H1 (cell line): Measurements from ENCODE around the gene CDCA4. TPM values are rescaled to one million over a fixed set of nuclear protein-coding genes. Genes with fewer than 3 reads are reported as not detected.

ENCODE experiments used
- CTCF ChIA-PET: fragments of 300-600 bp; sonication (Branson Sonifier 250); formaldehyde crosslinking; loops from one replicate; lab custom pipeline; 2021; ENCODE audit not compliant: partially characterized antibody; lab: Charles Lee
- POLR2A ChIA-PET: fragments of 300-600 bp; sonication (Branson Sonifier 250); formaldehyde crosslinking; loops from one replicate; lab custom pipeline; 2021; ENCODE audit warnings: inconsistent platforms; ENCODE audit not compliant: partially characterized antibody; lab: Charles Lee
- DNase-seq, 2 experiments: peaks; one replicate each; pipeline versions ENCODE4 v3.0.0 to v3.0.0-alpha.2; 2010 to 2022; ENCODE audit warnings: low spot score in 2 of 2, low read depth in 1 of 2, mixed read lengths in 1 of 2
- FAIRE-seq: peaks from 2 replicates; lab custom pipeline; 2011; peaks lifted over from hg19 to GRCh38; lab: Jason Lieb, UNC
- H2AFZ ChIP-seq: 2 replicates; pipeline ENCODE4 v1.8.1; 2012; ENCODE audit warnings: low read length, inconsistent platforms
- H2AK5ac ChIP-seq: 2 replicates; pipeline ENCODE4 v1.6.1; 2013; ENCODE audit warnings: low read depth, low read length
- H2BK120ac ChIP-seq: replicated peaks from 2 replicates; pipeline ENCODE3; 2013; ENCODE audit warnings: low read depth, low read length, inconsistent platforms
- H2BK12ac ChIP-seq: 2 replicates; pipeline ENCODE4 v1.6.1; 2013; ENCODE audit warnings: low read depth, low read length
- H2BK15ac ChIP-seq: 2 replicates; pipeline ENCODE4 v1.6.1; 2013; ENCODE audit warnings: low read length
- H2BK20ac ChIP-seq: 2 replicates; pipeline ENCODE4 v1.6.1; 2013; ENCODE audit warnings: low read length
- H2BK5ac ChIP-seq: 2 replicates; pipeline ENCODE4 v1.6.1; 2013; ENCODE audit warnings: low read depth, low read length
- H3K14ac ChIP-seq: 2 replicates; pipeline ENCODE4 v1.6.1; 2013; ENCODE audit warnings: inconsistent platforms; ENCODE audit not compliant: insufficient read length
- H3K18ac ChIP-seq: 2 replicates; pipeline ENCODE4 v1.6.1; 2013; ENCODE audit warnings: low read length; ENCODE audit errors: extremely low read depth
- H3K23ac ChIP-seq: 2 replicates; pipeline ENCODE4 v1.6.1; 2013; ENCODE audit warnings: inconsistent platforms; ENCODE audit not compliant: insufficient read length
- H3K23me2 ChIP-seq: 2 replicates; pipeline ENCODE4 v1.6.1; 2013; ENCODE audit warnings: low read depth, low read length
- H3K27ac ChIP-seq: 2 replicates; pipeline ENCODE4 v1.6.1; 2011; ENCODE audit warnings: low read depth, low read length, inconsistent platforms
- H3K27me3 ChIP-seq, 4 experiments: replicated peaks in 1 of 4; 1 replicate in 1 of 4; 2 replicates in 3 of 4; pipeline versions ENCODE4 v1.6.1 to v1.8.1; 2011 to 2013; ENCODE audit warnings: low read length in 3 of 4, mild to moderate bottlenecking in 3 of 4, inconsistent platforms in 2 of 4, mixed read lengths in 2 of 4, moderate library complexity in 1 of 4; ENCODE audit not compliant: control insufficient read depth in 3 of 4, insufficient read depth in 3 of 4; ENCODE audit errors: extremely low read depth in 1 of 4
- H3K36me3 ChIP-seq, 4 experiments: 2 replicates each; pipeline versions ENCODE4 v1.6.1 to v1.8.1; 2011 to 2013; ENCODE audit warnings: mild to moderate bottlenecking in 4 of 4, low read length in 3 of 4, moderate library complexity in 2 of 4, control low read depth in 1 of 4, inconsistent platforms in 1 of 4; ENCODE audit not compliant: insufficient read depth in 4 of 4, control insufficient read depth in 2 of 4
- H3K4ac ChIP-seq: replicated peaks from 2 replicates; pipeline ENCODE3; 2013; ENCODE audit warnings: low read length, low read depth, mixed read lengths, inconsistent platforms; ENCODE audit not compliant: insufficient read length
- H3K4me1 ChIP-seq, 4 experiments: replicated peaks in 1 of 4; 1 replicate in 1 of 4; 2 replicates in 3 of 4; pipeline versions ENCODE4 v1.6.1 to v1.8.1; 2011 to 2013; ENCODE audit warnings: low read length in 3 of 4, inconsistent platforms in 2 of 4, mixed read lengths in 1 of 4; ENCODE audit not compliant: insufficient read depth in 4 of 4, control insufficient read depth in 3 of 4
- H3K4me2 ChIP-seq, 2 experiments: 2 replicates each; pipeline versions ENCODE4 v1.6.1 to v1.8.1; 2011 to 2013; ENCODE audit warnings: low read depth in 2 of 2, low read length in 2 of 2, control low read depth in 1 of 2, inconsistent platforms in 1 of 2, mild to moderate bottlenecking in 1 of 2; ENCODE audit not compliant: insufficient read depth in 1 of 2
- H3K4me3 ChIP-seq, 4 experiments: fragments of 200-600, 300-600 bp in 1 of 4; sonication (generic), shearing (Covaris generic), sonication (Bioruptor Twin) in 1 of 4; 2 replicates each; pipeline versions ENCODE4 v1.5.1 to v1.8.1; 2011 to 2016; ENCODE audit warnings: low read length in 4 of 4, low read depth in 3 of 4, control low read depth in 2 of 4, inconsistent platforms in 2 of 4, mild to moderate bottlenecking in 2 of 4, mixed read lengths in 1 of 4, moderate library complexity in 1 of 4; ENCODE audit not compliant: insufficient read depth in 2 of 4; ENCODE audit errors: extremely low read depth in 1 of 4
- H3K56ac ChIP-seq: replicated peaks from 2 replicates; pipeline ENCODE3; 2013; ENCODE audit warnings: low read depth, mild to moderate bottlenecking, mixed read lengths, low read length, inconsistent platforms; ENCODE audit not compliant: insufficient read length
- H3K79me1 ChIP-seq: 2 replicates; pipeline ENCODE4 v1.6.1; 2013; ENCODE audit warnings: low read depth, low read length, control low read depth
- H3K79me2 ChIP-seq, 2 experiments: 2 replicates each; pipeline versions ENCODE4 v1.6.1 to v1.8.1; 2012 to 2013; ENCODE audit warnings: low read length in 2 of 2, mild to moderate bottlenecking in 2 of 2, inconsistent platforms in 1 of 2; ENCODE audit not compliant: insufficient read depth in 2 of 2, control insufficient read depth in 1 of 2
- H3K9ac ChIP-seq, 4 experiments: replicated peaks in 1 of 4; 1 replicate in 1 of 4; 2 replicates in 3 of 4; pipeline versions ENCODE4 v1.6.1 to v1.8.1; 2011 to 2013; ENCODE audit warnings: low read depth in 3 of 4, low read length in 3 of 4, control low read depth in 2 of 4, mild to moderate bottlenecking in 2 of 4, moderate library complexity in 2 of 4, inconsistent platforms in 1 of 4; ENCODE audit errors: extremely low read depth in 1 of 4
- H3K9me3 ChIP-seq, 2 experiments: 2 replicates each; pipeline versions ENCODE4 v1.6.1 to v1.8.1; 2012 to 2013; ENCODE audit warnings: mild to moderate bottlenecking in 2 of 2, moderate library complexity in 2 of 2, control low read depth in 1 of 2, inconsistent platforms in 1 of 2, low read depth in 1 of 2, low read length in 1 of 2, mixed read lengths in 1 of 2; ENCODE audit not compliant: insufficient read depth in 2 of 2
- H4K20me1 ChIP-seq, 2 experiments: replicated peaks in 1 of 2; 2 replicates each; pipeline versions ENCODE3 to v1.8.1; 2011 to 2013; ENCODE audit warnings: inconsistent platforms in 2 of 2, low read length in 2 of 2, mild to moderate bottlenecking in 1 of 2; ENCODE audit not compliant: insufficient read depth in 2 of 2, control insufficient read depth in 1 of 2
- H4K5ac ChIP-seq: 2 replicates; pipeline ENCODE4 v1.6.1; 2013; ENCODE audit warnings: low read length, low read depth, mixed read lengths, inconsistent platforms; ENCODE audit not compliant: insufficient read length
- H4K8ac ChIP-seq: 2 replicates; pipeline ENCODE4 v1.8.0; 2013; ENCODE audit warnings: mild to moderate bottlenecking, moderate library complexity, low read length, inconsistent platforms; ENCODE audit not compliant: insufficient read depth; ENCODE audit errors: extremely low read depth
- H4K91ac ChIP-seq: replicated peaks from 2 replicates; pipeline ENCODE3; 2013; ENCODE audit warnings: low read length, mixed read lengths, inconsistent platforms; ENCODE audit not compliant: insufficient read length
- HDAC2 ChIP-seq, 2 experiments: fragments of 300-600 bp in 1 of 2; sonication (generic) in 1 of 2; IDR thresholded peaks; 2 replicates each; pipeline ENCODE4 v1.6.1; 2011 to 2012; ENCODE audit warnings: low read depth in 2 of 2, low read length in 2 of 2, mild to moderate bottlenecking in 2 of 2, moderate library complexity in 2 of 2, borderline replicate concordance in 1 of 2, inconsistent platforms in 1 of 2
- KDM4A ChIP-seq: IDR thresholded peaks from one replicate; pipeline ENCODE4 v1.7.1; 2012; ENCODE audit warnings: low read depth, mild to moderate bottlenecking, moderate library complexity, low read length, inconsistent platforms; ENCODE audit not compliant: severe bottlenecking
- POU5F1 ChIP-seq: IDR thresholded peaks from 2 replicates; pipeline ENCODE4 v1.6.1; 2011; ENCODE audit warnings: low read depth, mild to moderate bottlenecking, low read length, moderate library complexity
- WGBS, 2 experiments: shearing (Covaris generic) in 1 of 2; methylation state at CpG; one replicate each; pipeline versions ENCODE4 v1.1.6 to v1.1.7; 2013 to 2015; ENCODE audit warnings: low lambda C conversion rate in 2 of 2, mixed read lengths in 2 of 2, inconsistent platforms in 1 of 2, low coverage in 1 of 2, missing lambda C conversion rate in 1 of 2; ENCODE audit not compliant: insufficient replicate concordance in 2 of 2, insufficient coverage in 1 of 2, insufficient read length in 1 of 2; ENCODE audit errors: extremely low coverage in 1 of 2, missing lambda C conversion rate in 1 of 2; 5-methylcytosine and 5-hydroxymethylcytosine counted together
- polyA plus RNA-seq, 7 experiments: library from polyadenylated mRNA; depleted of rRNA in 3 of 7; stranded (reverse) in 5 of 7; unstranded in 2 of 7; fragments of >200 nt in 5 of 7; fragments of 200-250 nt in 2 of 7; gene quantifications; 1 replicate in 5 of 7; 2 replicates in 1 of 7; 4 replicates in 1 of 7; pipeline versions ENCODE4 v1.2.1 to v1.2.3, GENCODE V29; 2011 to 2013; ENCODE audit warnings: missing spikeins in 2 of 7, mixed read lengths in 2 of 7
- total RNA-seq: library from RNA; stranded (reverse); fragmentation: NEBNext Ultra II Directional; extraction: Animal tissue kit (Norgen Biotek cat#: 25700); gene quantifications from 2 replicates; pipeline ENCODE4 v1.2.1, GENCODE V29; 2021

CDCA4 gene
- total and polyA plus RNA-seq, 2 of the 8 experiments (the other 6 are each of a cell fraction or from before 2014, with no cell fraction given): 49.9 to 62.4 TPM

- 7% methylated on average over 62 of the region's 75 CpGs; no CpG with 5 or more reads in 1 of the 2 experiments for WGBS, 2 experiments
- Histone ChIP-seq H3K9me3 (no peaks in the 10 kb centered on the region), H3K23me2 (peaks cover 18% of the 10 kb centered on the region), H4K20me1 (peaks cover 30 to 35% of the 10 kb centered on the region in 2 experiments), H3K14ac (no peak overlapping the region), H3K4ac (no peak overlapping the region), H3K27me3 (no peaks in the 10 kb centered on the region), H2AK5ac (no peak overlapping the region), H3K79me1 (peaks cover 13% of the 10 kb centered on the region), H3K18ac (peak overlapping the region; percentile 71), H3K27ac (peak overlapping the region; percentile 82; the same call in 1 of the 2 replicates), H2BK20ac (no peak overlapping the region), H3K4me3 (peak overlapping the region; percentile 77 to 89 (median 84)), H3K56ac (no peak overlapping the region), H4K8ac (0 out of 2 replicates have a peak overlapping the region, but pooled peaks have one; percentile 41), H2BK5ac (no peak overlapping the region; the same call in 1 of the 2 replicates), H3K79me2 (peaks cover 50 to 53% of the 10 kb centered on the region in 2 experiments), H3K9ac (peak overlapping the region; percentile 75 to 95 (median 81)), H3K4me1 (peaks cover 2 to 13% (median 11%) of the 10 kb centered on the region in 4 experiments; a peak in 6 of 7 replicates), H2BK15ac (0 out of 2 replicates have a peak overlapping the region, but pooled peaks have one; percentile 29), H4K91ac (no peak overlapping the region), H3K23ac (no peak overlapping the region), H2AFZ (no peak overlapping the region), H2BK12ac (no peak overlapping the region), H3K4me2 (peak overlapping the region; percentile 85 to 94), H3K36me3 (peaks cover 0 to 12% (median 0%) of the 10 kb centered on the region in 4 experiments; a peak in 1 of 8 replicates), H4K5ac (peak overlapping the region; percentile 76), H2BK120ac (no peak overlapping the region)
- ChIA-PET POLR2A (interaction anchor here (1.1 to 1.8 kb wide), 8 partner anchors 14 to 44 kb away, joined by 3 to 9 read pairs (median 4); no protein-coding TSS in a partner anchor), CTCF (interaction anchor here (0.9 to 2.4 kb wide), 10 partner anchors 8 to 83 kb away, joined by 3 to 15 read pairs (median 4); no protein-coding TSS in a partner anchor)
- FAIRE-seq (no peak), DNase-seq (peak in 1 of 2 experiments; percentile 59)
- TF ChIP-seq POU5F1 (no peak), KDM4A (peak; percentile 45), HDAC2 (IDR thresholded peaks at IDR 0.05; ENCODE audit: borderline replicate concordance in 1 of 2, low read depth in 2 of 2, low read length in 2 of 2) (0 out of 4 replicates have a peak, but pooled peaks of 1 of the 2 experiments have one; percentile 52)
These were observed 745 bp downstream of the CDCA4 start for GRCh38 chr14:105019861-105020814.
